Loucy (cell line): ENCODE data around the gene ZBTB2.
A peak's percentile ranks its signal among the peaks of the same experiment; 100 is the strongest.

Experiments
- H2AFZ ChIP-seq: fragments of 200-600 bp; sonication (generic); 2 replicates; pipeline ENCODE4 v1.6.0; 2016; ENCODE audit warnings: antibody characterized with exemption, mild to moderate bottlenecking, low read length, moderate library complexity
- H3F3A ChIP-seq: fragments of 200-600 bp; 2 replicates; pipeline ENCODE4 v1.6.0; 2016; ENCODE audit warnings: antibody characterized with exemption, low read depth, mild to moderate bottlenecking
- H3K27me3 ChIP-seq: fragments of 200-600 bp; sonication (generic); 2 replicates; pipeline ENCODE4 v1.6.1; 2014; ENCODE audit warnings: low read length, mild to moderate bottlenecking; ENCODE audit not compliant: insufficient read depth, poor library complexity, severe bottlenecking
- H3K36me3 ChIP-seq: fragments of 200-600 bp; sonication (generic); 2 replicates; pipeline ENCODE4 v1.6.1; 2016; ENCODE audit warnings: low read length; ENCODE audit not compliant: insufficient read depth
- H3K4me1 ChIP-seq: fragments of 200-600 bp; sonication (generic); 2 replicates; pipeline ENCODE4 v1.5.1; 2014; ENCODE audit warnings: low read length, mild to moderate bottlenecking; ENCODE audit not compliant: insufficient read depth, poor library complexity, severe bottlenecking
- H3K4me2 ChIP-seq: fragments of 200-600 bp; sonication (generic); 2 replicates; pipeline ENCODE4 v1.6.0; 2014; ENCODE audit warnings: antibody characterized with exemption, low read length, low read depth, mild to moderate bottlenecking; ENCODE audit not compliant: poor library complexity, severe bottlenecking
- H3K4me3 ChIP-seq: fragments of 200-600 bp; sonication (generic); 2 replicates; pipeline ENCODE4 v1.5.1; 2014; ENCODE audit warnings: low read length, mild to moderate bottlenecking, mixed read lengths; ENCODE audit not compliant: poor library complexity, severe bottlenecking
- H3K79me2 ChIP-seq: fragments of 200-600 bp; sonication (generic); 2 replicates; pipeline ENCODE4 v1.6.1; 2014; ENCODE audit warnings: low read length; ENCODE audit not compliant: insufficient read depth
- H3K9ac ChIP-seq: fragments of 200-600 bp; sonication (generic); 2 replicates; pipeline ENCODE4 v1.6.0; 2014; ENCODE audit warnings: mild to moderate bottlenecking, low read depth, low read length, moderate library complexity; ENCODE audit not compliant: poor library complexity, severe bottlenecking
- H3K9me2 ChIP-seq: fragments of 200-600 bp; sonication (generic); replicated peaks from 2 replicates; pipeline ENCODE4 v1.6.1; 2016; ENCODE audit warnings: low read depth, low read length, mixed read lengths
- H3K9me3 ChIP-seq: fragments of 200-600 bp; sonication (generic); 2 replicates; pipeline ENCODE4 v1.6.1; 2014; ENCODE audit warnings: mild to moderate bottlenecking, antibody characterized with exemption, low read length, low read depth; ENCODE audit not compliant: insufficient read depth
- H4K20me1 ChIP-seq: fragments of 200-600 bp; sonication (generic); 2 replicates; pipeline ENCODE4 v1.6.0; 2014; ENCODE audit warnings: antibody characterized with exemption, low read length, mild to moderate bottlenecking; ENCODE audit not compliant: insufficient read depth, poor library complexity, severe bottlenecking
- CTCF ChIP-seq: fragments of 200-600 bp; sonication (generic); conservative IDR thresholded peaks from 2 replicates; pipeline ENCODE4 v1.5.1; 2014; ENCODE audit warnings: mild to moderate bottlenecking, antibody characterized with exemption, low read length
- EZH2phosphoT487 ChIP-seq: fragments of 200-600 bp; IDR thresholded peaks from 2 replicates; pipeline ENCODE4 v1.6.1; 2018; ENCODE audit warnings: antibody characterized with exemption, mild to moderate bottlenecking, moderate library complexity, borderline replicate concordance

ZBTB2 gene

GRCh38 chr6:151370509-151371078 lies 20.8 kb downstream of the ZBTB2 start:
- Histone ChIP-seq H3K4me3 (no peak overlapping the region), H3K4me1 (peaks cover 31% of the 10 kb centered on the region), H3K4me2 (no peak overlapping the region), H3F3A (peaks cover 4% of the 10 kb centered on the region; the same call in 1 of the 2 replicates), H3K9me2 (no peaks in the 10 kb centered on the region), H3K79me2 (peaks cover 16% of the 10 kb centered on the region), H3K36me3 (peaks cover 33% of the 10 kb centered on the region; the same call in 1 of the 2 replicates), H2AFZ (no peak overlapping the region), H3K9ac (no peak overlapping the region), H3K27me3 (no peaks in the 10 kb centered on the region), H3K9me3 (no peaks in the 10 kb centered on the region), H4K20me1 (peaks cover 42% of the 10 kb centered on the region)
- TF ChIP-seq CTCF (peak; percentile 32), EZH2phosphoT487 (no peak)

- no peaks in the 10 kb centered on the region for H4K20me1 ChIP-seq
- no peak overlapping the region for H3K4me3 ChIP-seq
- H3K27me3 ChIP-seq: no peaks in the 10 kb centered on the region
- H3K36me3 ChIP-seq: peaks cover 32% of the 10 kb centered on the region
- TF ChIP-seq CTCF: no peak
- TF ChIP-seq EZH2phosphoT487: no peak
- no peaks in the 10 kb centered on the region for H3K79me2 ChIP-seq
- H3K9ac ChIP-seq: no peak overlapping the region
- H3K4me2 ChIP-seq: no peak overlapping the region
- H3K4me1 ChIP-seq: no peaks in the 10 kb centered on the region
- H3K9me3 ChIP-seq: no peaks in the 10 kb centered on the region
- no peak overlapping the region for H2AFZ ChIP-seq
- H3K9me2 ChIP-seq: no peaks in the 10 kb centered on the region
- H3F3A ChIP-seq: no peaks in the 10 kb centered on the region
These were observed 26.1 kb downstream of the ZBTB2 start for GRCh38 chr6:151365233-151365632.

GRCh38 chr6:151359486-151359885 lies 31.9 kb downstream of the ZBTB2 start:
- H2AFZ ChIP-seq: no peak overlapping the region
- peaks cover 4% of the 10 kb centered on the region; the same call in 1 of the 2 replicates for H3K36me3 ChIP-seq
- no peak overlapping the region for H3K4me2 ChIP-seq
- H4K20me1 ChIP-seq: no peaks in the 10 kb centered on the region
- no peaks in the 10 kb centered on the region for H3F3A ChIP-seq
- H3K4me3 ChIP-seq: no peak overlapping the region
- TF ChIP-seq EZH2phosphoT487: no peak
- no peak for TF ChIP-seq CTCF
- H3K27me3 ChIP-seq: no peaks in the 10 kb centered on the region
- no peaks in the 10 kb centered on the region for H3K79me2 ChIP-seq
- no peaks in the 10 kb centered on the region for H3K4me1 ChIP-seq
- no peaks in the 10 kb centered on the region for H3K9me3 ChIP-seq
- H3K9me2 ChIP-seq: no peaks in the 10 kb centered on the region
- H3K9ac ChIP-seq: no peak overlapping the region
